Fibroblast of peridontal ligament (primary cell): ENCODE data around the gene B3GALNT1.

ENCODE experiments used
- DNase-seq: peaks from one replicate; pipeline ENCODE4 v3.0.0-alpha.2; 2010; ENCODE audit errors: extremely low read depth

Gene B3GALNT1, protein sequence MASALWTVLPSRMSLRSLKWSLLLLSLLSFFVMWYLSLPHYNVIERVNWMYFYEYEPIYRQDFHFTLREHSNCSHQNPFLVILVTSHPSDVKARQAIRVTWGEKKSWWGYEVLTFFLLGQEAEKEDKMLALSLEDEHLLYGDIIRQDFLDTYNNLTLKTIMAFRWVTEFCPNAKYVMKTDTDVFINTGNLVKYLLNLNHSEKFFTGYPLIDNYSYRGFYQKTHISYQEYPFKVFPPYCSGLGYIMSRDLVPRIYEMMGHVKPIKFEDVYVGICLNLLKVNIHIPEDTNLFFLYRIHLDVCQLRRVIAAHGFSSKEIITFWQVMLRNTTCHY

DNA sequence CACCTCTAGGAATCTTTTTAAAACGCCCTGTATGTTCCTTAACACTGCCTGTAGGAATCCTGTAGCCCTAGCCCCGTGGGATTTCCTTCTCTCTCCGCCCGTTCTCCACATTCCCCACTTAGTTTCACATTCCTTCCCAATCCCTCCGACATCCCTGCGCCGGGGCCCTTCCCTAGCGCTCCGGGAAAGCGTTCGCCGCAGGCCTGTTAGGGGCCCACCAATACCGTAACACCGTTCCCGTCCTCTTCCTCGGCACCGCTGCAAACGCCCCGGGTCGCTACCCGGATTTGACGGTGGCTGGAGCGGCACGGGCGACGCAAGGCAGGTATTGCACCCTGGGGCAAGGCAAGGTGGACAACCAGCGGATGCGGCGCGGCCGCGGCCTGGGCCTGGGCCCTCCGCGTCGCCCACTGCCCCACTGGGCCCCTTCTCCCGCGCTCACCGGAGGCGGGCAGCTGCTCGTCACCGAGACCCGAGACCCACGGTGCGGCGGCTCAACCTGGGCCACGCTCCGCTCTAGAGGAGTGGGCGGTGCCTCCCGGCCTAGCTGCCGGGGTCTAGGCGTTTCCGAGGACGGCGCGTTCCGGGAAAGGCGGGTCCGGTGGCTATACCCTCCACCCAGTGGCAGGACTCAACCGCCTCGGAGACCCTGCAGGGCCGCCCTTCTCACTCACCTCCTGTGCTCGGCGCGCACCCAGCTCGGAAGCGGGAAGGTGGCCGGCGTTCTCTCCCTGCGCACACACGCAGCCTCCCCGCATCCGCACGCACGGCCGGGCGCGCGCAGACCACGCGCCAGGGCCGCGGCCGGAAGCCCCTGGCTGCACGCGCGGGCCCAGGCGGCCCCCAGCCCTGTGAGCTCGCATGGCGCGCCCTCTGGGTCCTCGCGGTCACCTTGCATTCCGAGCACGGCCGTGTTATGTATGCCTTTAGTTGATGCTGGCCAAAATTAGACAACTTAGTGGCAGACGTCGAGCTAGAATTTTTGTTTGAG is at the start of gene B3GALNT1:
TSS of gene B3GALNT1 (minus strand) at position 789 of the 991 bp plus-strand sequence. CDS start 18,595 bp downstream, outside the sequence.
- DNase-seq: peak; percentile 76

DNA sequence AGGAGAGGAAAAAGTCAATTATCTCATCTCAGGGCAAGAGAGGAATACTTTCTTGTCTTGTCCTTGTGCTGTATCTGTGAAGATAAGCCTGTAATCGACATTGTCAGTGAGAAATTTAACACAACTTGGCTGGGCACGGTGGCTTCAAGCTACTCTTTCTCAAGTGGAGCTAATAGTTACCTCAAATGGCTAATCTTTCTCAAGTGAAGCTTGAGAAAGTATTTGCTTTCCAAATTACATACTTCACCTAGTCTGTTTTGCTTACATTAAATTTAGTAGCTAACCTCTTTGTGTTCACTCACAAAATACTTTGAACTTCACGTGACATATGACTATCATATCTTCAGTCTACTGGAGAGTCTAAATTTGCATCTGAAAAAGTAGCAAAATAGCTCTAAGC is 48.3 kb upstream of the B3GALNT1 start:
- no peak for DNase-seq

DNA sequence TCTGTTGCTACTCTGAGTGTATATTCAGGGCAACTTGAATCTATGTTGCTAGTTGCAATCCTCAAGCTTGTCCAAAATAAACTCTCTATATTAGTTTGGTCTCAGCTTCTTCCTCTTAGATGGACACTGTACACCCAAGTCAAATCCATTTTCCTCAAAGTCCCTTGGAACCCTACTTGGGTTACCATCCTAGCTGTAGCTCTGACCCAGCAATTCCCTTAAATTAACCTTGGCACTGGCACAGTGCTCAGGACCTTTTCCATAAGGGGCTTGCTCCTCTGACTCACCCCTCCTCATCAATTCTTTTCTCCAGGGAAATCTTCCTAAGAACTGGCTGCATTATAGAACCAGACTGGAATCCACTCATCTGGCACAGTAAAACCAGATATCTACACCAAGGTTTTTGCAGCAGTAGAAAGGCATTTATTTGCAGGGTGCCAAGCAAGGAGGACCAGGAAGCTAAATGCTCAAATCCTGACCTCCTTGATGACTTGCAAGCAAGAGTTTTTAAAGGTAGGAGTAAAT is 44.9 kb upstream of the B3GALNT1 start:
- DNase-seq: peak; percentile 79

DNA sequence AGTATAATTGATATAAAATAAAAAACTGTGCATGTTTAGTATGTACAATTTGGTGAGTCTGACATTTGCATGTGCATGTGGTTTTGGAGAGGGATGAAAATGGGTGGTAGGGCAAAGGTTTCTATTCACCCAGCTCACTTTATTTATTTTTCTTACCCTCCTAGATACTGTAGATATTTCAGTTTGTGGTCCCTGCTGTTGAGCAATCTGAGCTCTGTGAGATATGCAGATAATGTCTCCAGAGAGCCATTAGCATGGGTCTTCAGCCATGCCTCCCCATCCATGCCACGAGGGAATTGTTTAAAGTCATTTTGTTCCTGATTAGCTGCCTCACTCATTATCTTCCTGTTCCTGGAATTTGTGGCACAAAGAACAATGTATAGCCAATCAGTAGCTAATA is 44.4 kb upstream of the B3GALNT1 start:
- DNase-seq: peak; percentile 76

DNA sequence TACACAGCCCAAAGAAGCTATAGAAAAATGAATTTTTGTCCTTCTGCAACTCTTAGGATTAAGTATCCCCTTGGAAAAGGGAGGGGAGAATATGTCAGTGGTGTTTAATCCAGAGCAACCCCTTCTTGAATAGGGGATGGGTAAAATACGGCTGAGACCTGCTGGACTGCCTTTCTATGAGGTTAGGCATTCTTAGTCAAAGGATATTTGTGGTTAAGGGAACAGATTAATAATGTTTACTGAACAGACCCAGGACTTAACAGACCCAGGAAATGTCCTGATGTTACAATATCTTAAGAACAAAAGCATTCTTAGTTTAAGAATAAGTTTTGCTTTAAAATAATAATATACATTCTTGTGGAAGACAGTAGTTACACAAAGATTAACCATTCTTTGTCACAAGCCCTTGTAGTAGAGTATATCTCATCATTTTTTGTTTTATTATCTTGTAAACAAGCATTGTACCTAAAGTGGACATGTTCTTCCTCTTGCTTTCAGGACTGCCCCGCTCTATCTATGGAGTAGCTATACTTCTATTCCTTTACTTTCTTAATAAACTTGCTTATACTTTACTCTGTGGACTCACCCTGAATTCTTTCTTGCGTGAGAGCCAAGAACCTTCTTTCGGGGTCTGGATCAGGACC is 43.8 kb upstream of the B3GALNT1 start:
- DNase-seq: no peak

DNA sequence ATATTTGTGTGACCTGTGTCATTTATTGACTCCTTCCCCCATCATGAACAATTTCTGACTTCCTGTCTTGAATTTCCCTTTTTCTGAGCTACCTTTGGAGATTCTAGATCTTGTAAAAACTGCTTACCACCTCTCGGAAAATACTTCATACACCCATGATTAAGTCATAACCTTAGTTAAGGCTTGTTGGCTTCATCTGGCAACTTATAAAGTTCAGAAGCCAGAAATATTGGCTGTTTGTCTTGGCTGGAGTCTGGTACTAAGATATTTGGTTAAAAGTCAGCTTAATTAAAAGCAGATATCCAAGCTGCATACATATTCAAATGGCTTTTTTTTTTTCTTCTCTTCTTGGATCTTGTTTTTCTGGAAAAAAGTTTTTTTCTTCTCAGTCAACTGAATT is 37.3 kb upstream of the B3GALNT1 start:
- peak; percentile 90 for DNase-seq

DNA sequence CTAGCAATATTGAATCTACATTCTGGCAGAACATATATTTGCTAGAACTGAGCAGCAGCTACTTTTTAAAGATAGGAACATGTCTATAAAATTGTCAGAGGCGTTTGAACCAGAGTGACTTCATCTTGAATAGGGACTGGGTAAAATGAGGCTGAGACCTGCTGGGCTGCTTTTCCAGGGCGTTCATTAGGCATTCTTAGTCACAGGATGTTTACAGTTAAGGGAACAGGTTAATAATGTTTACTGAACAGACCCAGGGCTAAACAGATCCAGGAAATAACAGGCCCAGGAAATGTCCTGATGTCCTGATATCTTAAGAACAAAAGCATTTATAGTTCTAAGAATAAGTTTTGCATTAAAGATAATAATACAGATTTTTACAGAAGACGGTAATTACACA is 34.5 kb upstream of the B3GALNT1 start:
- no peak for DNase-seq

DNA sequence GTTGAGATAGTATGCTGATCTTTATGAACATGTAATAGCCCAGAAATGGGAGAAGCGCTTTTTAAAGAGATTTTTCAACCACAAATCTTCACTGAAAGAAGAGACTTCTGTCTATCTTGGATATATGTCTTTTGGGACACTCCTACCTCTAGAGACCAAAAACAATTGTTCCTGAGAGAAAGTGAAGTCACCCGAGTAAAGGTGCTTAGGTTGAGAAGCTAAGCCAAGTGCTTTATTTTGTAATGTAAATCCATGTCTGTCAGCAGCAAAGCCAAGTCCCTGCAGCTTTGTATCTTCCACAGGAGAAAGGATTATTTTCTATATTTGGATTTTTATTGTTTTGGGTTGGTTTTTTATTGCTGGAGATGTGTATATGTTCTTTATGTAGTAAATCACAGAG is 32.1 kb upstream of the B3GALNT1 start:
- DNase-seq: no peak

DNA sequence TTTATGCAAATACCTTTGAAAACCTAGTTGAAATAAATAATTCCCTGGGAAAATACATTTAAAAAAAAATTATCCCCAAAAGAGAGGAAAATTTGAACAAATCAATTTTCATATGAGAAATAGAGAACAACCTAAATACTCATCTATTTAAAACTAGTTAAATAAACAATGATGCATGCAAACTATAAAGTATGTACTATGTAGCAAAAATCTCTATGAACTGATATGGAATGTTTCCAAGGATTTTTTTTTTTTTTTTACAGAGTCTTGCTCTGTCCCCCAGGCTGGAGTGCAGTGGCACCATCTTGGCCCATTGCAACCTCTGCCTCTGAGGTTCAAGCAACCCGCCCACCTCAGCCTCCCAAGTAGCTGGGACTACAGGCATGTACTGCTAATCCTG is 27.2 kb upstream of the B3GALNT1 start:
- DNase-seq: no peak

DNA sequence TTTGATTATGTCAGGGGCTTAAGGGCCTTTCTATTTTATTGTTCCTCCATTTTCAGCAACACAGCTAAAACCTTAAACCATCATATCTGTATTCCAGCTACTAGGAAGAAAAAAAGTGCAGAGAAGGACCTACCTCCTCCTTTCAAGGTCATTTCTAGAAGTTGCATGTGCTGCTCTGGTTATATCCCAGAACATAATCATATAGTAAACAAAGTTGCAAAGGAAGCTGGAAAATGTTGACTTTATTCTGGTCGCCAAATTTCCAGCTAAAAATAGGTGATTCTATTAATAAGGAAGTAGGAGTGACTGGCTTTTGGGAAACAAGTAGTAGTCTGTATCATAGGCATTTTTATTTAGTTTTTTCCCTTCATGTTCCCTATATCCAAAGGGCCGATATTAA is 21.3 kb upstream of the B3GALNT1 start:
- no peak for DNase-seq

DNA sequence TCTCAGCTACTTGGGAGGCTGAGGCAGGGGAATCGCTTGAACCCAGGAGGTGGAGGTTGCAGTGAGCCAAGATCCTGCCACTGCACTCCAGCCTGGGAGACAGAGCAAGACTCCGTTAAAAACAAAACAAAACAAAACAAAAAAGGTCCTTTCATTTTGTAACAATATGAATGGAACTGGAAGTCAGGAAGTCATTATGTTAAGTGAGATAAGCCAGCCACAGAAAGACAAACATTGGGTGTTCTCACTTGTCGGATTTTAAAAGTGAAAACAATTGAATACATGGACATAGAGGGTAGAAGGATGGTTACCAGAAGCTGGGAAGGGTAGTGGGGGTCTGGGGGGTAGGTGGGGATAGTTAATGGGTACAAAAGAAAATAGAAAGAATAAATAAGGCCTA is 12.5 kb upstream of the B3GALNT1 start:
- no peak for DNase-seq

DNA sequence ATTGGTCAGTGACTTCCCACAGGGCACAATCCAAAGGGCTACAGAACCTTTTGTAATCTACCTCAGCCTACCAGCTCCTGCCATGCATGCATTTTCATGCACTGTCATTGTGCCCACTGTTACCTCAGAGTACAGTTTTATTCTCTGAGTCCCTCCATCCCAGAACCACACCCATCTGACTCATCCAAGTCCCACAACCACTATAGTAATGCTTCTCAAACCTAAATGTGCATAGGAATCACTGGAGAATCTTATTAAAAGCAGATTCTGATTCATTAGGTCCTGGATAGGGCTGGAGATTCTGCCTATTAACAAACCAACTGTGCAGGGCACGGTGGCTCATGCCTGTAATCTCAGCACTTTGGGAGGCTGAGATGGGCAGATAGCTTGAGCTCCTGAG is 3.7 kb upstream of the B3GALNT1 start:
- peak; percentile 60 for DNase-seq

DNA sequence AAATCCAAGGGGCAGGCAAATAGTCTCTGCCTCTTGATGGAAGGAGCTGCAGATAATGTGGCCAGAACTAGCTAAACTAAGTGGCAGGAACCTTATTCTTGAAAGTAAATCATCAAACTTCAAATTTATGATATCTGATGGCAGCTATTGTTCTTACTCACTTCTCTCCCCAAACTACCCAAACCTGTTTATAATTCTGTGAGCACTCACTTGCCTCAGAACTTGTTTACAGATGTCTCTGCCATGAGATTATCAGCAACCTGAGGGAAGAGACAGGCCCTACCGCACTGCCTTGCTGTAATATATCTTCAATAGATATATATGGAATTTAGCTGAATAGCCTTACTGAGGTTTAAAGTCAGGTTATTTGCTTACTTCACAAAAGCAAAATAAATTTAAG is 2.2 kb upstream of the B3GALNT1 start:
- no peak for DNase-seq

DNA sequence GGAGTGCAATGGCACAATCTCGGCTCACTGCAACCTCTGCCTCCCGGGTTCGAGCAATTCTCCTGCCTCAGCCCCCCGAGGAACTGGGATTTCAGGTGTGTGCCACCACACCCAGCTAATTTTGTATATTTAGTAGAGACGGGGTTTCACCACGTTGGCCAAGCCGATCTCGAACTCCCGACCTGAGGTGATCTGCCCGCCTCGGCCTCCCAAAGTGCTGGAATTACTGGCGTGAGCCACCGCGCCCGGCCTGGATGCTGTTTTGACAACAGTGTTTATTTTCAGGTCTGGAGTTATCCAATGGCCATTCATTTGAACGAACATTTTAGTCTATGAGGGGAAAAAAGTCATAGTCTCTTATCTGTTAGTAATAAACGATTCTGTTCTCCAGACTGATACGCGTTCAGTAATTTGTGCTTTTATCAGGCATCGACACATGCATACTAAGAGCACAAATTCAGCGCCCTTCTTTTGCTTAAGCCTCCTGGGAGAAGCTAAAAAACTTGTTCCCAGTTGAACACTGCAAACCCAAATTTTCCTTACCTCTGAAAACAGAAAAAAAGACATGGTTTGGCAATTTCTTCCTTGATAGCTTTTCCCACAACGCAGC is 1.3 kb downstream of the B3GALNT1 start:
- no peak for DNase-seq

DNA sequence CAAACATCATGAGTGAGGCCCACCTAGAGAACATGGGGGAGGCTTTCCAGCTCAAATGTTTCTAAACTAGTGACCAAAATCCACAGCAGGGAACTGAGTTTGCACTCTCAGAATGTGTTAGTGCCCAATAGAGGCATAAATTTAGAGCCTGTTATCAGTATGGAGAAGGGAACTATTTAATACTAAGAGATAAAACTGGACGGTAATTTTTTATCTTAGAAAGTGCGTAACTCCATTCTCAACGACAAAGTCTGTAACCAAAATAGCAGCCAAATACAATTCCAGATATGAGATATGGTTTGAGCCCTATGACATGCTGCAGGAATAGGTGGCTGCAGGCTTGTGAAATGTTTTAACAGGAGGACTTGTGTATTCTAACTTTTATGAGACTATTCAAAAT is 3.5 kb downstream of the B3GALNT1 start:
- DNase-seq: no peak

DNA sequence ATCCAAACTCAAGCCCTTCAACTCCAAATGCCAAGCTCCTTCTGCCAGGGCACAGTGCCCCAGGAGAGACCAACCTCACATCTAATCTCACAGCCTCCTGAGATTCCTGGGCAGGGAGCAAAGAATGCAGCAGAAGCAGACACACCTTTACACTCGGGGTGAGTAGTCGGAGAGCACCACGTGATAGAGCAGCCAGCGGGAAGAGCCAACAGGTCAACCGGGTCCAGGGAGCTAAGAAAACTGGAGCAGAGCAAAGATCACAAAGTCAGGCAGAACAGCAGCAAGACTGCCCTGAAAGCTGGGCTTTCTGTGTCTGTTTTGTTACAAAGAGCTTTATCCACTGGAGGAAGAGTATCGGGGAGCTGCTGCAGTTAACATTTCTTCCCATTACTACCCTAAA is 4.2 kb downstream of the B3GALNT1 start:
- DNase-seq: no peak

DNA sequence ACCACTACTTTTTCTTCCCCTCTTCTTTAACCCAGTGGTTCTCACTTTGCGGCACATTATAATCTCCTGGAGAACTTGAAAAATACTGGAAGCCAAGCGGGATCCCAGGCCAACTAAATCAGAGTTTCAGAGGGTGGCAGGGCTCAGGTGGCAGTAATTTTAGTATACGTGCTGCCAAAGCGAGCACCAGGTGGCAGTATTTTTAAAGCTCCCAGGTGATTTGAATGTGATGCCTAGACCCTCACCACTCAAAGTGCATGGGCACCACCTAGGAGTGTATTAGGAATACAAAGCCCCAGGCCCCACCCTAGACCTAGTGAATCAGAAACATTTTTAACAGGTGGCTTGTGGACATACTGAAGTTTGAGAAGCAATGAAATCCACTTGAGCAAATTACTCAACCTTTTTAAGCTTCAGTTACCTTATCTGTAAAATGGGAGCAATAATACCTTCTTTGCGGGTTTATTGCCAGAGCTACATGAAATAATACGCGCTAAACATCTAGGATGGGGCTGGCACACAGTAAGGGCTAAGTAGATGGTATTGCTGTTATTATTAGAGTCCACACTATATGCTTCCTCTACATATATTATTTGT is 8.3 kb downstream of the B3GALNT1 start:
- DNase-seq: no peak

DNA sequence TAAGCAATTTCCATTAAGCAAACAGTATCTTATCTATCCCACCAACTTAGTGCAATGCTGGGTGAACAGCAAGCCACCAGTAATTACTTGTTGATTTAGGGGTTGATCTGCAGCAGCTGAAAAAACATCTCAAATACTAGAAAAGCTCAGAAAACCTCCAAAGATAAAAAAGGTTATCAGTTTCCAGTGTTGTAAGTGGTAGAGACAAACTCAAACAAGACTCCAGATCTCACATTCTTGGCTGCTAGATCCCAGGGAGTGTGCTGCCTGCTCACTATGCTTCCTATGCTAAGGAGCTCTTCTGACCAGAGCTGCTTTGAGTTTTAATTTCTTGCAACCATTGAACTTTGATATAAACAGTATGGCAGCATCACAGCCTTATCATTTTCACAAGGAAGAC is 11.3 kb downstream of the B3GALNT1 start:
- DNase-seq: no peak

DNA sequence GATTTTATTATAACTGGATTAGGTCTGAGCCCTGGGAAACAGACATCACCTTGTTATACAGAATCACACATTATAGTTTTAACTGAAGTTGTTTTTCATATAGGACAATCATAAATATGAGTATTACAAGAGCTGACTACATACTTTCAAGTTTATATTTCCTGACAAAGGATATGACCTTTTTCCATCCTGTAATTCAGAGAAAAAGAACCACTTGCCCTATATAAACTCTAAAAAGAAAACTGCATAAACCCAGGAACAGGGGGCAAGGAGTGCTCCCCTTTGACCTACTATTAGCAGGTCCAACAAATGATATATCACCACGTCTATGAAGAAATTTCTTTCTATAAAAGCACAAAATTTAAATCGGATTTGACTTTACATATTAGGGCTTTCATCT is 20.9 kb downstream of the B3GALNT1 start:
- DNase-seq: no peak

DNA sequence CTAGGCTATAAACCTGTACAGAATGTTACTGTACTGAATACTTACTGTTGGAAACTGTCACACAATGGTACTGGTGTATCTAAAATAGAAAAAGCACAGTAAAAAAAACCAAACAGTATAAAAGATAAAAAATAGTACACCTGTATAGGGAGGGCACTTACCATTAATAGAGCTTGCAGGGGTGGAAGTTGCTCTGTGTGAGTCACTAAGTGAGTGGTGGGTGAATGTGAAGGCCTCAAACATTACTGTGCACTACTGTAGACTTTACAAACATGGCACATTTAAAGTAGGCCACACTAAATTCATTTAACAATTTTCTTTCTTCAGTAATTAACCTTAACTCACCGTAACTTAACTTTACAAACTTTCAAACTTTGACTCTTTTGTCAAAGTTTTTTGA is 22.0 kb downstream of the B3GALNT1 start:
- no peak for DNase-seq

DNA sequence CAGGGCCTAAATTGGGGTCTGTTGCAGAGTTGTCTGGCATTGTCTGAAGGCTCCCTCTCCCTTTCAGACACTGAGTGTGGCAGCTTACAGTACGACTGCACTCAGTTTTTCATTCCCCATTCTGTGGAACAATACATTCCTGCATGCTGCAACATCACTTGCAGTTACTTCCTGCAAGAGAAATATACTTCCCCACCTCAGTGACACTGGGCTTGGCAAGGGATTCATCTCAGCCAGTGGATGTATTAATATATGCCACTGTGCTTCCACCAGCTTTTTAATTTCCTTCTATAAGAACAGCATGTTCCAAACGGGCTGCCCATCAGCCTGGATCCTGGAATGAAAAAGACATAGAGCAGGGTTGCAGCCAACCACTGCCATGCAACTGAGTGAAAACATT is 23.1 kb downstream of the B3GALNT1 start:
- no peak for DNase-seq
